HG03469 (cell line): ENCODE measurements around the gene NNT.
"Not testable (repeated sequence)": the region's sequence is repeated elsewhere in the genome, so short reads cannot be mapped to it uniquely, and the experiment has no call there.

Experiments
- ATAC-seq: cut with Tn5 transposase; IDR thresholded peaks from one replicate; pipeline ENCODE4 v1.9.1; 2021; ENCODE audit warnings: mild to moderate bottlenecking, moderate library complexity, moderate number of reproducible peaks; ENCODE audit not compliant: unreplicated experiment

The NNT gene

GRCh38 chr5:43701227-43701626, 98.2 kb downstream of the NNT start:
- ATAC-seq, result no peak

- no peak for ATAC-seq
Measured at GRCh38 chr5:43702293-43702692, 99.3 kb downstream of the NNT start.

GRCh38 chr5:43702815-43703214, 99.8 kb downstream of the NNT start:
- no peak for ATAC-seq

- ATAC-seq, result no peak
Measured at GRCh38 chr5:43704243-43704642, 101.3 kb downstream of the NNT start.

- ATAC-seq, result not testable (repeated sequence)
Measured at GRCh38 chr5:43706576-43706975, 103.6 kb downstream of the NNT start.

- no peak for ATAC-seq
Measured at GRCh38 chr5:43711496-43711895, 108.5 kb downstream of the NNT start.

- ATAC-seq, result no peak
Measured at GRCh38 chr5:43712081-43712480, 109.1 kb downstream of the NNT start.

GRCh38 chr5:43719783-43720182, 116.8 kb downstream of the NNT start:
- ATAC-seq, result not testable (repeated sequence)

- ATAC-seq, result no peak
Measured at GRCh38 chr5:43728581-43728980, 125.6 kb downstream of the NNT start.

- ATAC-seq, result no peak
Measured at GRCh38 chr5:43729846-43730478, 127.0 kb downstream of the NNT start.

GRCh38 chr5:43730832-43731342, 127.9 kb downstream of the NNT start:
- no peak for ATAC-seq

- ATAC-seq, result no peak
Measured at GRCh38 chr5:43731573-43731972, 128.6 kb downstream of the NNT start.

- ATAC-seq, result not testable (repeated sequence)
Measured at GRCh38 chr5:43745923-43746548, 143.1 kb downstream of the NNT start.

GRCh38 chr5:43750809-43751208, 147.8 kb downstream of the NNT start:
- no peak for ATAC-seq

- ATAC-seq, result no peak
Measured at GRCh38 chr5:43753069-43753468, 150.1 kb downstream of the NNT start.
